SH-SY5Y (cell line): ENCODE data around the gene ITGB2.

Source experiments
- GATA2 ChIP-seq: IDR thresholded peaks from 2 replicates; pipeline ENCODE4 v1.6.1; 2011; ENCODE audit warnings: mild to moderate bottlenecking, low read depth, low read length
- GATA3 ChIP-seq: IDR thresholded peaks from 2 replicates; pipeline ENCODE4 v1.6.1; 2011; ENCODE audit warnings: low read depth, mild to moderate bottlenecking, low read length, moderate library complexity

DNA sequence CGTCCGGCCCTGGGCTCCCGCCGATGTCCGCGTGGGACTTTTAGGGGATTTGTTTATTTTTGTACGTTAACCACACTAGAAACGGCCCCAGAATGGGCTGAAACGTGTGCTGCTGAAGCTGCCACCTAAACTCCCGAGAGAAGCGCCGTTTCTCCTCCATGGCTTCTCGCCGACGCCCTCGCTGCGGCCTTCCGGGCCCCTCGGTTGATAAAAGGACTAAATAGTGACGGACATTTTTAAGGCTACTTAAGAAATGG is 46.5 kb downstream of the ITGB2 start:
- TF ChIP-seq GATA2 (no peak), GATA3 (no peak)
